Measurements from ENCODE around the gene PPP1R9B.

- no peak for TF ChIP-seq CTCF (optimal IDR thresholded peaks at IDR 0.05 in 1 of 3, IDR thresholded peaks at IDR 0.05 in 1 of 3, conservative IDR thresholded peaks at IDR 0.05 in 1 of 3; ENCODE audit: extremely low read depth in 1 of 3, insufficient read depth in 2 of 3, low read length in 3 of 3)
- TF ChIP-seq EZH2 (IDR thresholded peaks at IDR 0.05; ENCODE audit: low read length) = no peak
Measured at GRCh38 chr17:50118828-50119218, 31.7 kb downstream of the PPP1R9B start.
